SHP77 treated with DMSO at 0.1 percent for 48 hours (cell line): ENCODE results near the gene EFCAB12.
"Not testable (repeated sequence)": the region's sequence is repeated elsewhere in the genome, so short reads cannot be mapped to it uniquely, and the experiment has no call there.

Experiments
- DNase-seq: peaks from one replicate; lab custom pipeline; 2025; lab: John Stamatoyannopoulos, UW

Gene EFCAB12

DNA sequence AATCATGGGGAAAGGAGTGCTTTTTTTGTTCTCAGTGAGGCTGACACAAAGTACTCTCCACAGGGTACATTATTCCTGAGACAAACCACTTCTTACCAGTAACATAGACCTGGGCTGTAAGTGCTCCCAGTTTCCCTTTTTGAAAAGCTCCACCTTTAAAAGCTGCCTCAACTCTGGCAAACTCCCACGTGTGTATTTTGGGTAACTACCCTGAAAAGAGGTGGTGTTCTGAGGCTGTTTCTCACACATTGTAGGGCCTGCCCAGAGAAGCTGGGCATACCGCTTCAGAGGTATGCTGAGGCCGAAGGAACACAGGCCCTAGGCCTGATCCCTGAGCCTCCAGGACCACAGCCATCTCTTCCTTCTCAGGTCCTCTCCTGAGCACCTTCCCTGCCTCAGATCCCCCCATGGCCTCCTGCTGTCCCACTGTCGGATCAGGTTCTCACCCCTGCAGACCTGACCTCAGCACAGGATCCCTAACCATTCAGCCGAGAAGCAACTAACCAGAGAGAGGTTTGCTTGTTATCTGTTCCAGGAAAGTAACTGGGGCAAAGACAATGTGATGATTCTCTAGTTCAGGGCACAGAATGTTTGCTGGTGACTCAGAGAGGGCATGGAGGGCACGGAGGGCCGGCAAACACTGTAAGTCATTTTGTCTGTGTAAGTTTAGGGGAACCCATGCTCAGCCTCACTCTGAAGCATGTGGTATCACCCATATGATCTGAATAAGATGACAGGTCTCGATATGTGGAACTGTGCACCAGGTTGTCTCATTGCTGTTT is 36.1 kb downstream of the EFCAB12 start:
- DNase-seq, result not testable (repeated sequence)

DNA sequence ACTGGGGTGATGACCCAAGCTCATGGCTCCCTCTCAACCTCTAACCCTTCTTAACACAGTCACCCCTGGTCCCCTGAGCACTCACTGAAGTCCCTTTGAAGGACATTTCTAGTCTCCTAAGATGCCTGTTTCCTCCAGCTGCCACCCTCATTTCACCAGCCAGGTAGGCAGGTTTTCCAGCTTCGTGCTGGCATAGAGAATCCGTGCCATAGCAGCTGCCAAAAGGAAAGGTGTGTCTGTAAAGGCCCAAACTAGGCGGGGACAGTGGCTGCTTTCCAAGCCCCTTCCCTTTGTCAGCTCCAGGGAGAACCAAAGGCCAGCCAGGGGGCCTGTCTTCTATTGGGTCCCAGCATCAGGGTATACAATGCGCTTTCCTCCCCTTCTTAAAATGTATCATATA is 36.9 kb downstream of the EFCAB12 start:
- not testable (repeated sequence) for DNase-seq

DNA sequence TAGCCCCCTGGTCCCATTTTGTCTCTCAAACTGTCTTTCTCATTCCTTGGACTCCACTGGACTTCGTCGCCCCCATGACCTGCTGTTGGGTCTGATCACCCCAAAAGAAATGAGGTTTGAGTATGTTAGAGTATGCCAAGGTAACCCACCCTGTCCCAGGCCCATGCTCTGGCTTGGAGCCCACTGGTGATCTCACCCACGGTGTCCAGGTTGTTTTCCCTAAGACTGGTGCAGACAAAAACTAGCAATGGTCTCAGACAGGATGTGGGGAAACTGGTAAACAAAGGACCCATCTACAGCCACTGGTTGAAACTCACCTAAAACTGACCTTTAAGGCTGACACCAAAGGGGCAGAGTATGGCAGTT is 38.9 kb downstream of the EFCAB12 start:
- DNase-seq, result no peak

DNA sequence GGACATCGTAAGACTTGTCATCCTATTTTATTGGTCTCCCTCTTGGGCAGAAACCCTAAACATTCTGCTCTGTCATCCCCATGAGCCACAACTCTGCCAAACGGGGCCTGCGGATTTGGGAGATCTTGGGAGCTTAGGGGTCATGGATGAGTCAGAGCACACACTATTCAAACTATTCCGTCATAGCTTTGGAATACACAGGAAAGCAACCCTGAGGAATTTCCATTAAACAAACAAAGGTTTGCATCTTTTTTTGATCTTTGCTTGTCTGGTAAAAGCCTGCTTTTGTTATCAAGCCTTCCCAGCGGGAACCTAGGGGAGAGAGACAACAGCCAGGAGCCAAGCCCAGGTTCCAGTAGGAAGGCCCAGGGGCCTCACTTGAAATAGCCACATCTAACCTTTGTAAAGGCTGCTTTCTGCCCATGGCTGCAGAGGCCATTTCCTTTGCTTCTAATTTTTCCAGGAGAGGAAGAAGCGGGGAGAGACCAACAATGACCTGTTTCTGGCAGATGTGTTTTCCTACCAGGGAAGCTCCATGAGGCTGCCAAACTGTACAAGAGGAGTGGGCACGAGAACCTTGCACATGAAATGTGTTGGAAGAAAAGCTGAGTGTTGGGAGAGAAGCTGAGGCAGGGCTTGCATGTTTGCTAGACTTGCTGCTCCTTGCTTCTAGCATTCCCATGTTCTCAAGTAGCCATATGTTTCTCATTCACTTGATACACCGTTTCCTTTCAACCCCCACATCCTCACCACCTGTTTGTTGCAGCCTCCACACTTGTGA is 39.5 kb downstream of the EFCAB12 start:
- DNase-seq, result not testable (repeated sequence)

DNA sequence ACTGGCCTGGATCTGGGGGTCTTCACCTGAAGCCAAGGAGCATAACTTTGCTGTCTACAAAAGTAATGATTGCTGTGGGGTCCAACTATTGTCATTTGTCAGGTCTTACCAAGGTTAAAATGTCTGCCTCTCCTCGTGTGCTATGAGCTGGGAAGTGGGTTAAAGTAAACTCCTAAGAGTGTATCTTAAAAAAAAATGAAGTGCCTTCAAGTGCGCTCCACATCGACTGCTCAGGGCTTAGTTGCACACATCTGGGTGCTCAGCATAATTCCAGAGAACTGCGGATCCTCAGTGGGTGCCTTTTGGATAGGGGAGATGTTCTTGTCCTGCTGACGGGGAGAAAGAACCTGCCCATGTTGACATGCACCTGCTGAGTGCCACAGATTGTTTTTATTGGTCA is 40.9 kb downstream of the EFCAB12 start:
- DNase-seq, result no peak

DNA sequence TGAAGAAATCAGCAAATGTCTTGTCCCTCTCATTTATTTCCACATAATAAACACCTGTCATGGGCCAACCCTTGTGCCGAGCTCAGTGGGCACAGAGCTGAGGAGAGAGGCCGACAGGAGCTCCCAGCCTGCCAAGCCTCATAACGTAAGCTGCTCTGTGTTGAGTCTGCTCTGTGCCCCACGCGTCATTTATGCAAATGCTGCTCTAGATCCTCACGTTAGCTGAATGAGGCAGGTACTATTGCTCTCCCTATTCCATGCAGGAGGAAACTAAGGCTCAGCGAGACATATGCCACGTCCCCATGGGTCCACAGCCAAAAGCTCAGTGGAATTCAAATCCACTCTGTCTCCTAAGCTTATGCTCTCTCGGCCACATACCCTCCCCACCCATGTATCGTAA is 41.5 kb downstream of the EFCAB12 start:
- no peak for DNase-seq

DNA sequence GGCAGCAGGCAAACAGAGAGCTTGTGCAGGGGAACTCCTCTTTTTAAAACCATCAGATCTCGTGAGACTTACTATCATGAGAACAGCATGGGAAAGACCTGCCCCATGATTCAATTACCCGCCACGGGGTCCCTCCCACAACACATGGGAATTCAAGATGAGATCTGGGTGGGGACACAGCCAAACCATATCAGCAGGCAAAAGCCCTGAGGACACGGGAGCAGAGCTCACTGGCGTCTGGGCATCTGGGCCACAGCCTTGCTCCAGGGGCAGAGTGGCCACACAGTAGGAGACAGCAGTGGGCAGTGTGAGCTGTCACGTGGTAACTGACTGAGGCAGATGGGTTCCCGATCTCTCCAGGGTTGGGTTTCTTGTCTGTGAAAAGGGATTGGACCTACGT is 42.9 kb downstream of the EFCAB12 start:
- DNase-seq, result not testable (repeated sequence)

DNA sequence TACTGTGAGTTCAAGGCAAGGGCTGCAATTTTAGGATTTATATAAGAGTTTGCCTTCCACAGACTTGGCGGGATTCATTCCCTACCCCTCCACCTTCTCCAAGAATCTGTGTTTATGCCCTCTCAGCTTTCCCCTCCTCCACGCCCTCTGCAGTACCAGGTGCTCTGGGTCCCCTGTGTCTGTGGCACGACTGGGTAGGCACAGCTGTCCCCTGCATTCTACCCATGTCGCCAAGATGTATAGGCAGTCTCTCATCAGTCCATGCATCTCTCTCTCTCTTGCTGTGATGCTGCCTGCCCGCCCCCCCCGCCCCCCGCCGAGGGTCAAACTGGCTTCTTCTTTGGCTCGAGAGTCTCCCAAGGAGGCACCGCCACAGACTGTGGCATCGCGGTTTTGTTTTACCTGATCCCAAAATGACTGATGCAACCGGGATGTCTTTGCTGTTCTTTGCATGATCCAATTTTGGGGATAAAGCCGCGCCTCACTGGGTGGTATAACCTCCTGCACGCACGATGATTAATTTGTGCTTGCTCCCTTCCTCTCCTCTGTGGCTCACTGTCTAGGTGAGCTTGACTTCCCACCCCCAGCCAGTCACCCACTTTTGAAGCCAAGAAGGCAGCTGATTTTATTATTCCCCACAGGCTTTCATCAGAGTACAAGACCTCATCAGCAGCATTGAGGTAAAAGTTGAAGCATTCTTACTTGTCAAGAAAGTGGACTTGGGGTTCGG is 43.7 kb downstream of the EFCAB12 start:
- no peak for DNase-seq

DNA sequence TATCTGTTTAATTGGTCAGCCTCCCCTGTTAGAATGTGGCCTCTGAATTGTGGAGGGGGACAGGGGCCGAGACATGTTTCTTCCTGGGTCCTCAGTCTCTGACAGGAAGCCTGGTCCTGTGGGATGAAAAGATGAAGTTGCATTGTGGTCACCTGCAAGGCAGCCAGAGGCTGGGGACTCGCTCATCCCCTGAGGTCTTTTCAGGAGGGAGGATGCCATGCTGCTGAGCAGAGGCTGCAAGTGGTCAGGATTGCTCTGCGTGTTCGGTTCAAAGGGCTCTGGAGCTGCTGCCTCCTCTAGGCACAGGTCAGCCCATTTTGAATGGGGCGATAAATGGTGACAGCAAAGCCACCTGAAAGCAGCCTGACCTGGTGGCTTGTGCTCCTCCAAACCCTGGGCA is 44.3 kb downstream of the EFCAB12 start:
- DNase-seq, result not testable (repeated sequence)

DNA sequence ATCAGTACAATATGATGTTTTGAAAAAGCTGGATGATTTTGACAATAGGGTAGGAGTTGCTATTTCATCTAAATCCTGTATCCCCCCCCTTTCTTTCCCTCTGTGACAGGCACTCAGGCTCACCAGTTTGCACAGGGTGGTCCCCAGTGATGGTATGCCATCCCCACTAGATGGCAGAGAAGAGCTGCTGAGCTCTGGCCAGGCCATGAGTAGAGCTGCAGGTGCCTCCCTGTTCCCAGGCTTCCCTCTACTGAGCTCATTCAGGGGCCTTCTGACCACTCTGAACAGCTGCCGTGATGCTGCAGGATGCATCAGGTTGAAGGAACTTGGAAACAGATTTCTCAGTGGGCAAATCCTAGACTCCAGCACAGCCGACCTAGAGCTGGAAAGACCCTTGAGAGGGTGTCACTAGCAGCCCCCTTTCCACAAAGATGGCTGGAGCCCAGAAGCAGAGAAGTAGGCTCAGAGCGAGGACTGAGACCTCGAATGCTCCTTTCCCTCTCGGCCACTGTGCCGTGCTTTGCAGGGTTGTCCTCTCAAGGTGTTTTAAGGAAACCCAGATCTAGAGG is 45.1 kb downstream of the EFCAB12 start:
- peak; percentile 78 for DNase-seq

DNA sequence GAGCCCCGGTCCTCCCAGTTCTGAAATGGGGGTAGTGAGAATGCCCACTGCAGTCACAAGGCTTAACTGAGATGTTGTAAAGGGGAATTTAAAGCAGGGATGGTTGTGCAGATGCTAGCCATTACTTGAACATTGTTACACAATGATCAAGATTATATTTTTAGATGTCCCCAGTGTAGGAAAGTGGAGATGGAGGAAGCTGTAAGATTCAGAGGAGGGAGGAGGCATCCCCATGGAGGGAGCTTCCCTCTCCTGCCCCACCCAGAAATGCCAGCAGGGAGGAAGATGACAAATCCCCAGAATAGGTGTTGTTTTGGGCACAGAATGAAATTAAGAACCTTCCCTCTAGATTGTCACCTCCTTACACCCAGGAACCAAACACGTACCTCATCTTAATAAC is 46.1 kb downstream of the EFCAB12 start:
- no peak for DNase-seq

DNA sequence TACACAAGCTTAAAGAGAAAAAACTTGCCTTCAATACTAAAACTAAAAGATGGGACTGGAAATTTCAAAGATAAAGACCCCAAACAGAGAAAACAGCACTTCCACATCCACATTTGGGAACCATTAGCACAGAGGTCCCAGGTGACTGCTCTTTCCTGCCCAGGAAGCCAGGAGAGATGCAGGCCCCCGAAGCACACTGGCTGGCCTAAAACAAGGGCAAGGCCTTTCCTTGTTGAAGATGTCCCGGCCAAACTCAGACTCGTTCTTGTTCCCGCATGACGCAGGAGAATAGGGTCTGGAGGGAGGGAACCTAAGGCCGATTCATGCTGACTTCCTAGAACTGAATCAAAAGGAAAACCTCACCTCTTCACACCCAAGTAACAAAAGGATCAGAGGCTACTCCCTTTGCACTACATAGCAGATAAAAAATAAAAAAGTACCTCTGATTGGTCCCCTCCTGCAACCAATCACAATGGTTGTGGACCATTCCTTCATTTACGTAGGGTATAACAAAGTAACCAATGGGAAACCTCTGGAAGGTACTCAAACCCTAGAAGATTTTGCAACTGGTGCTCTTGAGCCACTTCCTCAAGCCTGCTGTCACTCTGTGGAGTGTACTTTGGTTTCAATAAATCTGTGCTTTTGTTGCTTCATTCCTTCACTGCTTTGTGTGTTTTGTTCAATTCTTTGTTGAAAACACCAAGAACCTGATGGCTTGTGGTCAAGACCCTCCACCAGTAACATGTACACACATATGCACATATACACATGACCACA is 48.7 kb downstream of the EFCAB12 start:
- no peak for DNase-seq

DNA sequence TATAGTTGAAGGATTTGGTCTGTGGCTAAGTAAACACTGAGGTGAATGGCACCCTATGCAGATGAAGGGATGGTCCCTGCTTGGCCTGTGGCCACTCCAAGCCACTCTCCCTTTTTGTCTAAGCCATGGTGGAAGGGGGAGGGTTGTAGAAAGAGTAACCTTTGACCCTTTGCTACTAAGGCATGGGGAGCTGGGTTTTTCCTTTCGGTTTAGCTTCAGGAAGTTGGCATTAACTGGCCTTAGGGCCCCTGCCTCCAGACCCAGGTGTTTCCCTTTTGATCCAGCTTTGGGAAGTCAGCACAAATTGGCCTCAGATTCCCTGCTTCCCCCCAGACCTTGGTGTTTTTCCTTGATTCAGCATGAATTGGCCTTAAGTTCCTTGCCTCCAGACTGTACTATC is 49.5 kb downstream of the EFCAB12 start:
- DNase-seq, result no peak

DNA sequence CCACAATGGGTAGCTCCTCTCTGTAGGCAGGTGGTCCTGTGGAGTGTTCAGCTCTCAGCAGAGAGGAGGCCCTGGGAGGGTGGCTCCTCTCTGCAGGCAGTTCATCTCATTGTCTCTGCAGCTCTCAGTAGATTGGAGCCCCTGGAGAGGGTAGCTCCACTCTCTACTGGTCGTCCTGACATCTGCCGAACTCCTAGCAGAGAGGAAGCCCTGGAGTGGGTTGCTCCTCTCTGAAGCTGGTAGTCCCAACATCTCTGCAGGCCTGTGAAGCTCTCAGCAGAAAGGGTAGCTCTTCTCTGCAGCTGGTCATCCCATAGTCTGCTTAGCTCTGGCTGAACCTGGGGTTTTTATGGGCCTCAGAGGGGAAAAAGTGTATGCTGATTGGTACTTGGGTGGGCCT is 50.8 kb downstream of the EFCAB12 start:
- no peak for DNase-seq

DNA sequence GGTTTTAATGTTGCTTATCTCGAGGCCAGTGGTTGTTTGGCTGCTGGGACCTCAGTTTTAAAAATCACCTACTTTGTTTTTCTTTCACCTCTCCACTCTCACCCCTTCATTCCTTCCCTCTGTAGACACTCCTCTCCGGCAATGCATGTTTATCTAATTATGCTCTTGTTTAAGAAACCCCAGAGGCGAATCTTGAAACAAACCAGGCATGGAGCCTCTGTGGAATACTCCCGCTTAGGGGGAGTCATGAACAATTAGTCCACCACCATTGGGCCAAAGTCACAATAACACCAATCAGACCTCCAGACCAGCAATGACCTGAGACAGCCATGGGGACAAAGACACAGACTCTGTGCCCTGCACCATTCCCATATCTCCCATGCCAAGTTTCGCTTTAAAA is 53.3 kb downstream of the EFCAB12 start:
- no peak for DNase-seq

DNA sequence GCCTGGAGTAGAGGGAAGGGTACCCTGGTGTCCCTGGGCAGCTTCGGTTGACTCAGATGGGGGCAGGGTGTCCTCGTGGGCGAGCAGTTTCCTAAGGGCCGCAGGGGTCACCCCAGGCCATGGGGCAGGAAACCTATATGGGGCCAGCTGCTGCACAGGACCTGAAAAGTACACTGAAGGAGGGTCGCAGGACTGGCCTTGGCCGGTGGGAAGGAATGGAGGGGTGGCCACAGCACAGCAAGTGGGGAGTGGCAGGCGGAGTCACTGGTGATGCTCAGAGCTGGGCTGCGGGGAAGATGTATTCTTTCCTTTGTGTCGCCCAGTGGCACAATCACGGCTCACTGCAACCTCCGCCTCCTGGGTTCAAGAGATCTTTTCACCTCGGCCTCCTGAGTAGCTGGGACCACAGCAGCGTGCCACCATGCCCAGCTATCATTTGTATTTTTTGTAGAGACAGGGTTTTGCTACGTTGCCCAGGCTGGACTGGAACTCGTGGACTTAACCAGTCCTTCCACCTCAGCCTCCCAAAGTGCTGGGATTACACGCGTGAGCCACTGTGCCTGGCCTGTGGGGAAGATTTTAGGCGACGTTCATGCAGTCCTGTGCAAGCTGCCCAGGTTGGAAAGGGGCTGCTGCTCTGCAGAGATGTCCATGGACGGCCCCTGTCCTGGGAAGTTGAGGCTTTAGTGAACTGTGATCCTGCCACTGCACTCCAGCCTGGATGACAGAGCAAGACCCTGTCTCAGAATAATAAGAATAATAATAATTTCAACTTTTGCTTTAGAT is 57.2 kb downstream of the EFCAB12 start:
- no peak for DNase-seq

DNA sequence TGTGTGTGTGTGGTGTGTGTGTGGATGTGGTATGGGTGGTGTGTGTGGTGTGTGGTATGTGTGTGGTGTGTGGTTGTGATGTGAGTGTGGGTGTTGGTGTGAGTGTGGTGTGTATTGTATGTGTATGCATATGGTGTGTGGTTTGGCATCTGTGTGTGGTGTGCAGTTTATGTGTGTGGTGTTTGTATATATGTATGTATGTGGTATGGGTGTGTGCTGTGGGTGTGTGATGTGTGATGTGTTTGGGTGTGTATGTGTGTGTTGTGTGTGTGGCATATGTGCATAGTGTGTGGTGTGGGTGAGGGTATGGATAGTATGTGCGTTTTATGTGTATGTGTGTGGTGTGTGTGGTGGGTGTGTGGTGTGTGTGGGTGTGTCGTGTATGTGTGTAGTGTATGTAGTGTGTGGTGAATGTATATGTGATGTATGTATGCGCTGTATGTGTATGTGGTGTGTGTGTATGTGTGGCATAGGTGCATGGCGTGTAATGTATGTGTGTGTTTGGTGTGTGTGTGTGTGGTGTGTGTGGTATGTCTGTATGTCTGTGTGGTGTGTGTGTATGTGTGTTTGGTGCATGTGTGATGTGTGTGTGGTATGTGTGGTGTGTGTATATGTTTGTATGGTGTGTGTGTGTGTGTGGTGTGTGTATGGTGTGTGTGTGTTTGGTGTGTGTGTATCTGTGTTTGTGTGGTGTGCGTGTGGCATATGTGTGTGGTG is 58.0 kb downstream of the EFCAB12 start:
- DNase-seq, result no peak

DNA sequence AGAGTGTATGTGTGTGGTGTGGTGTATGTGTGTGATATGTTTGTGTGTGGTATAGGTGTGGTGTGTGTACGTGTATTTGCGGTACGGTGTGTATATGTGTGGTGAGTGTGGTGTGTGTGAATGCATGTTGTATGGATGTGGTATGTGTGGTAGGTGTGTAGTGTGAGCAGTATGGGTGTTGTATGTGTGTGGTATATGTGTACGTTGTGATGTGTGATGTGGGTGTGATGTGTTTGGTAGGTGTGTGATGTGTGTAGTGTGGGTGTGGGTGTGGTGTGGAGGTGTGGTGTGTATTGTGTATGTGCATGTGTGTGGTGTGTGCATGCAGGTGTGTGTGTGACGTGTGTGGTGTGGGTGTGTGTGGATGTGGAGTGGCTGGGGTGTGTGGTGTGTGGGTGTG is 58.7 kb downstream of the EFCAB12 start:
- DNase-seq, result no peak

DNA sequence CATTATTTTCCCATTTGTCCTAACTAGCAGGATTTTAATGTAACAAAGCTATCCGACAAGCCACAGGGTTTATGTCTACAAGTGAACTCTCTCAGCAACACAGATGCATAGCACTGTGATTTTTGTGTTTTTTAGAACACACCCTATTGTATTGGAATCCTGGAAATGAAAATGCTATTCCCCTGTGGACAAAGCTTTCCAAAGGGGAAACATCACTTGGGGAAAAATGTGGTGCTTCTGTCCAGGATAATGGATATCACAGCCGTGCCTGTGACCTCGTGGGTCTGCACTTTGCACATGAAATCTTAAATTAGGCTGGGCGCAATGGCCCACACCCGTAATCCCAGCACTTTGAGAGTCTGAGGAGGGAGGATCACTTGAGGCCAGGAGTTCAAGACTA is 60.6 kb downstream of the EFCAB12 start:
- no peak for DNase-seq

DNA sequence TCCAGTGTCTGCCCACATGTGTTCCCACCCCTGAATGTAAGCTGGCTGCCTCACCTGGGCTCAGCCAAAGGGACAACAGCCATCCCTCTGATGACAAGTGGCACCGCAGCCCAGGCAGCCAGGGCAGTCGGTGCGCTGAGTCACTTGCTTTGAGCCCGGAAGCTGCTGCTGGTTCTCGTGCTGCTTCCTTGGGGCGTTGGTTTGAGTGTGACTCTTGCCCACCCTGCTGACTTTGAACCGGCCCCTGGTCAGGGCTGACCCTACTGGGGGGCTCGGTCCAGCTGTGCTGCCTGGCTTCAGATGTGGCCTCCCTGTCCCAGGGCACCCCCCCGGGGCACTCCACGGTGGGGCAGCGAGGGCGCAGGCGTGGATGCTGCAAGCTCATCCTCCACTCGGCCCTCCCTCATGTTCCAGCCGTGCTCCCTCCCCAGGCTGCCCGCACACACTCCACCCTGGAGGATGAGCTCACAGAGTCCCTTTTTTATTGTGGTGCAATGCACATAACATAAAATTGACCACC is 62.1 kb downstream of the EFCAB12 start:
- no peak for DNase-seq
